ENCODE results near the gene FARP2.

FARP2 gene

GRCh38 chr2:241478166-241478565 lies 122.1 kb downstream of the FARP2 start:
- no peak for TF ChIP-seq CTCF (IDR thresholded peaks at IDR 0.05; ENCODE audit: low read depth, low read length)

GRCh38 chr2:241479026-241479898 lies 123.2 kb downstream of the FARP2 start:
- no peak for TF ChIP-seq CTCF (IDR thresholded peaks at IDR 0.05; ENCODE audit: low read depth, low read length)
- H3K4me3 ChIP-seq (ENCODE audit: low read depth, low read length): no peak overlapping the region

More at GRCh38 chr2:241478166-241478565, 122.1 kb downstream of the FARP2 start:
- no peak overlapping the region for H3K4me3 ChIP-seq (ENCODE audit: low read depth, low read length)

DNA sequence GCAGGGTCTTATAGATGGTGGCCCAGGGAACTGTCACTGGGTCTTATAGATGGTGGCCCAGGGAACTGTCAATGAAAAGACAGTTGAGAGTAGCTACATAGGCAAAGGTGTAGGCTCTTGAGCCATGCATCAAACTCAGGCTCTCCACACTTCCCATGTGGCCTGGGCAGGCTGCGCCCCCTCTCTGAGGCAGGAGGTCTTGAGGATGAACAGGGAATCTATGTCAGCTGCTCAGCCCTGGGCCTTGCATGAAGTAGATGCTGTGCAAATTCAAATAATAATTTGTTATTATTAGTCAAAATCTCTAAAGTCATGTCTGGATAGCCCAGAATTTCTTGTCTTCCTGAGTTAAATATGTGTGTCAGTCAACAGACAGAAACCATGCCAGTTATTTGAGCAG lies 125.6 kb downstream of the FARP2 start:
- no peak for TF ChIP-seq CTCF (IDR thresholded peaks at IDR 0.05; ENCODE audit: low read depth, low read length)
- no peak overlapping the region for H3K4me3 ChIP-seq (ENCODE audit: low read depth, low read length)

DNA sequence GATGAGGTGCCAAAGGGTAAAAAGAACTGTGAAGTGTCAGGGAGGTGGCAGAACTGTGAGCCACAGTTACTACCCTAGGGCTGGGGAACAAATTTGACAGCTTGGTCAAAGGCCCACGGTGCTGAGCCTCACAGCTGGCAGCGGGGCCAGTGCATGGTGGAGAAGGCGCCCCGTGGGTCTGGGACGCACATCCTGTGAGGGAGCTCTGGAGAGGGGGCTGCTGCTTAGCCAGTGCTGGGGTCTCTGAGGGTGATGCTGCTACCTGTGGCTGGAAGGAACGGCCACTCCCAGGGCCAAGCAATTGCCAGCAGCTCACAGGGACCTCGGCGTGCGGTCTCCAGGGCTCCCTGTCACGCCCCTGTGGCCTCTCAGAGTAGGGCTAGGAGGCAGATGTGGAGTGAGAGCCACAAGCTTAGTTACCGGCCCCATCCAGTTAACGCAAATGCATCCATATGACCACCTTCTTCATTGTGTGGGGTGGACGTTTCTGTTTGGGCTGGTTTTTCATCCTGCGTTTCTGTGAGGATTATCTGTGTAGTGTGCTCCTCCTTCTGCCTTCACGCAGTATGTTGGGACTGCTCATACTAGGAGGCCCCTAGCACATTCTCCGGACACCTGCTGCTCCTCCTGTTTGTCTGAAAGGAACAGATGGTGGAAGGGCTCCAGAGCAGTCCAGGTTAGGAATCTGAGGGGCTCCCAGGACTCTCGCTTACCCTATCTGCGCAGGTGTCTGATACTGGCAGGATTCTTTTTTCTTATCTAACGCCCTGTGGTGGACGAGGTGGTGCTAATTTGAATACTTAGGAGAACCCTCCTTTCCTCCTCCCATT lies 126.3 kb downstream of the FARP2 start:
- no peak overlapping the region for H3K4me3 ChIP-seq (ENCODE audit: low read depth, low read length)
- TF ChIP-seq CTCF (IDR thresholded peaks at IDR 0.05; ENCODE audit: low read depth, low read length): no peak

DNA sequence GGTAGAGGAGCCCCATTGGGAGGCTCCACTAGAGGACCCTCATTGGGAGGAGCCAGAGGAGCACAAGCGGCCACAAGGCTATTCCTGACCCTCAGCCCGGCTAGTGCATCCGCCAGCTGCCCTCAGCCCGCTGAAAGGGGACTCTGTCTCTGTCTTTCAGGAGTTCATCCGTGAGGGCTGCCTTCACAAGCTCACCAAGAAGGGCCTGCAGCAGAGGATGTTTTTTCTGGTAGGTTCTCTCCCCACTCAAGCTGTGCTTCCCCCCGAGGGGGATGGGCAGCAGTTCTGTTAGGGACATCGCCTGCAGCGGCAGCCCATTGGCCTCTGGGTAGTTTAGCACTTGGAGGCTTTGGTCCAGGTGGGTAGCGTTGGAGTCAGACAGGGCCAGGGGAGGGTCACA lies 127.2 kb downstream of the FARP2 start:
- no peak for TF ChIP-seq CTCF (IDR thresholded peaks at IDR 0.05; ENCODE audit: low read depth, low read length)
- H3K4me3 ChIP-seq (ENCODE audit: low read depth, low read length): no peak overlapping the region

GRCh38 chr2:241485172-241485911 lies 129.3 kb downstream of the FARP2 start:
- H3K4me3 ChIP-seq (ENCODE audit: low read depth, low read length): no peak overlapping the region
- TF ChIP-seq CTCF (IDR thresholded peaks at IDR 0.05; ENCODE audit: low read depth, low read length): no peak

Data from WI38 (cell line).